ENCODE data around the gene PKP3. TPM values are rescaled to one million over a fixed set of nuclear protein-coding genes. Genes with fewer than 3 reads are reported as not detected.

The PKP3 gene
- total and polyA plus RNA-seq, 9 of the 15 experiments (the other 6 are each of a cell fraction or from before 2014, with no cell fraction given), result 0.11 to 110 (median 30.7) TPM

DNA sequence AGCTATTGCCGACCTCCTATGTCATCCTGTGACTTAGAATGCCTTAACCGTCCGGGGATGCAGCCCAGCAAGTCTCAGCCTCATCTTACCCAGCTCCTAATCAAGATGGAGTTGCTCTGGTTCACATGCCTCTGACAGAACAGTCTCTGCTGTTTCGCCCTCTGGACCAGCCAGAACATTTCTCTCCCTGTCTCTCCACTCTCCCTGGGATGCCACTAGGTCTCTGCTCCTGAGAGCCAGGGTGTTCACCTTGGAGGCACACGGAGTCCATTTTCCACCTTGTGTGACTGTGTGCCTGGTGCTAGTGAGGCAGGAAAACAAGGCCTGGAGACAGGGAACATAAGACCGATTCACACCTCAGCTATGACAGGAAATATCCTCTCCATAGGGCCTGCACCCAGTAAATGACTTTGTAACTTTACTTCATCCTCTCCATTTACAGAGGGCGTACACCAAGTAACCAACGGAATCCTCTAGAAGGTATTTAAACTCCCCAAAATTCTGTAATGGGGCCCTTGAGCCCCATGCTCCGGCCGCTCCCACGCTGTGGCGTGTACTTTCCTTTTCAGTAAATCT, 41.5 kb upstream of the PKP3 start (continued):
- no peak for TF ChIP-seq ZNF740 (CRISPR knock-in tag; IDR thresholded peaks at IDR 0.05)
- TF ChIP-seq ZNF740 (tag; IDR thresholded peaks at IDR 0.05), result peak in 1 of 2 experiments; percentile 97; a peak in 2 of 4 replicates
- no peak for TF ChIP-seq ZFX (CRISPR knock-in tag; IDR thresholded peaks at IDR 0.05)
- TF ChIP-seq, protein P1, sequence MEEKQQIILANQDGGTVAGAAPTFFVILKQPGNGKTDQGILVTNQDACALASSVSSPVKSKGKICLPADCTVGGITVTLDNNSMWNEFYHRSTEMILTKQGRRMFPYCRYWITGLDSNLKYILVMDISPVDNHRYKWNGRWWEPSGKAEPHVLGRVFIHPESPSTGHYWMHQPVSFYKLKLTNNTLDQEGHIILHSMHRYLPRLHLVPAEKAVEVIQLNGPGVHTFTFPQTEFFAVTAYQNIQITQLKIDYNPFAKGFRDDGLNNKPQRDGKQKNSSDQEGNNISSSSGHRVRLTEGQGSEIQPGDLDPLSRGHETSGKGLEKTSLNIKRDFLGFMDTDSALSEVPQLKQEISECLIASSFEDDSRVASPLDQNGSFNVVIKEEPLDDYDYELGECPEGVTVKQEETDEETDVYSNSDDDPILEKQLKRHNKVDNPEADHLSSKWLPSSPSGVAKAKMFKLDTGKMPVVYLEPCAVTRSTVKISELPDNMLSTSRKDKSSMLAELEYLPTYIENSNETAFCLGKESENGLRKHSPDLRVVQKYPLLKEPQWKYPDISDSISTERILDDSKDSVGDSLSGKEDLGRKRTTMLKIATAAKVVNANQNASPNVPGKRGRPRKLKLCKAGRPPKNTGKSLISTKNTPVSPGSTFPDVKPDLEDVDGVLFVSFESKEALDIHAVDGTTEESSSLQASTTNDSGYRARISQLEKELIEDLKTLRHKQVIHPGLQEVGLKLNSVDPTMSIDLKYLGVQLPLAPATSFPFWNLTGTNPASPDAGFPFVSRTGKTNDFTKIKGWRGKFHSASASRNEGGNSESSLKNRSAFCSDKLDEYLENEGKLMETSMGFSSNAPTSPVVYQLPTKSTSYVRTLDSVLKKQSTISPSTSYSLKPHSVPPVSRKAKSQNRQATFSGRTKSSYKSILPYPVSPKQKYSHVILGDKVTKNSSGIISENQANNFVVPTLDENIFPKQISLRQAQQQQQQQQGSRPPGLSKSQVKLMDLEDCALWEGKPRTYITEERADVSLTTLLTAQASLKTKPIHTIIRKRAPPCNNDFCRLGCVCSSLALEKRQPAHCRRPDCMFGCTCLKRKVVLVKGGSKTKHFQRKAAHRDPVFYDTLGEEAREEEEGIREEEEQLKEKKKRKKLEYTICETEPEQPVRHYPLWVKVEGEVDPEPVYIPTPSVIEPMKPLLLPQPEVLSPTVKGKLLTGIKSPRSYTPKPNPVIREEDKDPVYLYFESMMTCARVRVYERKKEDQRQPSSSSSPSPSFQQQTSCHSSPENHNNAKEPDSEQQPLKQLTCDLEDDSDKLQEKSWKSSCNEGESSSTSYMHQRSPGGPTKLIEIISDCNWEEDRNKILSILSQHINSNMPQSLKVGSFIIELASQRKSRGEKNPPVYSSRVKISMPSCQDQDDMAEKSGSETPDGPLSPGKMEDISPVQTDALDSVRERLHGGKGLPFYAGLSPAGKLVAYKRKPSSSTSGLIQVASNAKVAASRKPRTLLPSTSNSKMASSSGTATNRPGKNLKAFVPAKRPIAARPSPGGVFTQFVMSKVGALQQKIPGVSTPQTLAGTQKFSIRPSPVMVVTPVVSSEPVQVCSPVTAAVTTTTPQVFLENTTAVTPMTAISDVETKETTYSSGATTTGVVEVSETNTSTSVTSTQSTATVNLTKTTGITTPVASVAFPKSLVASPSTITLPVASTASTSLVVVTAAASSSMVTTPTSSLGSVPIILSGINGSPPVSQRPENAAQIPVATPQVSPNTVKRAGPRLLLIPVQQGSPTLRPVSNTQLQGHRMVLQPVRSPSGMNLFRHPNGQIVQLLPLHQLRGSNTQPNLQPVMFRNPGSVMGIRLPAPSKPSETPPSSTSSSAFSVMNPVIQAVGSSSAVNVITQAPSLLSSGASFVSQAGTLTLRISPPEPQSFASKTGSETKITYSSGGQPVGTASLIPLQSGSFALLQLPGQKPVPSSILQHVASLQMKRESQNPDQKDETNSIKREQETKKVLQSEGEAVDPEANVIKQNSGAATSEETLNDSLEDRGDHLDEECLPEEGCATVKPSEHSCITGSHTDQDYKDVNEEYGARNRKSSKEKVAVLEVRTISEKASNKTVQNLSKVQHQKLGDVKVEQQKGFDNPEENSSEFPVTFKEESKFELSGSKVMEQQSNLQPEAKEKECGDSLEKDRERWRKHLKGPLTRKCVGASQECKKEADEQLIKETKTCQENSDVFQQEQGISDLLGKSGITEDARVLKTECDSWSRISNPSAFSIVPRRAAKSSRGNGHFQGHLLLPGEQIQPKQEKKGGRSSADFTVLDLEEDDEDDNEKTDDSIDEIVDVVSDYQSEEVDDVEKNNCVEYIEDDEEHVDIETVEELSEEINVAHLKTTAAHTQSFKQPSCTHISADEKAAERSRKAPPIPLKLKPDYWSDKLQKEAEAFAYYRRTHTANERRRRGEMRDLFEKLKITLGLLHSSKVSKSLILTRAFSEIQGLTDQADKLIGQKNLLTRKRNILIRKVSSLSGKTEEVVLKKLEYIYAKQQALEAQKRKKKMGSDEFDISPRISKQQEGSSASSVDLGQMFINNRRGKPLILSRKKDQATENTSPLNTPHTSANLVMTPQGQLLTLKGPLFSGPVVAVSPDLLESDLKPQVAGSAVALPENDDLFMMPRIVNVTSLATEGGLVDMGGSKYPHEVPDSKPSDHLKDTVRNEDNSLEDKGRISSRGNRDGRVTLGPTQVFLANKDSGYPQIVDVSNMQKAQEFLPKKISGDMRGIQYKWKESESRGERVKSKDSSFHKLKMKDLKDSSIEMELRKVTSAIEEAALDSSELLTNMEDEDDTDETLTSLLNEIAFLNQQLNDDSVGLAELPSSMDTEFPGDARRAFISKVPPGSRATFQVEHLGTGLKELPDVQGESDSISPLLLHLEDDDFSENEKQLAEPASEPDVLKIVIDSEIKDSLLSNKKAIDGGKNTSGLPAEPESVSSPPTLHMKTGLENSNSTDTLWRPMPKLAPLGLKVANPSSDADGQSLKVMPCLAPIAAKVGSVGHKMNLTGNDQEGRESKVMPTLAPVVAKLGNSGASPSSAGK (IDR thresholded peaks at IDR 0.05), result no peak
- TF ChIP-seq ZKSCAN8 (CRISPR knock-in tag; IDR thresholded peaks at IDR 0.05), result peak; percentile 88
- TF ChIP-seq DACH1 (IDR thresholded peaks at IDR 0.05; ENCODE audit: partially characterized antibody), result no peak
- TF ChIP-seq SNAPC5 (CRISPR knock-in tag; IDR thresholded peaks at IDR 0.05), result 0 out of 2 replicates have a peak, but pooled peaks have one; percentile 55
- no peak for TF ChIP-seq MAFG (tag; conservative IDR thresholded peaks at IDR 0.05)
- TF ChIP-seq MITF (IDR thresholded peaks at IDR 0.05), result no peak
- no peak for TF ChIP-seq SMAD1 (IDR thresholded peaks at IDR 0.05; ENCODE audit: low read depth, low read length, partially characterized antibody)
- TF ChIP-seq GTF2F1 (IDR thresholded peaks at IDR 0.05; ENCODE audit: low read depth, low read length), result no peak
- TF ChIP-seq ZNF12 (CRISPR knock-in tag; IDR thresholded peaks at IDR 0.05), result no peak
- TF ChIP-seq ZFP30 (CRISPR knock-in tag; IDR thresholded peaks at IDR 0.05; ENCODE audit: borderline replicate concordance), result no peak
- TF ChIP-seq ZNF253 (CRISPR knock-in tag; conservative IDR thresholded peaks at IDR 0.05), result no peak

Data from K562 (cell line).